ENCODE data around the gene CLCC1. TPM values are rescaled to one million over a fixed set of nuclear protein-coding genes. Genes with fewer than 3 reads are reported as not detected.
"Not testable (repeated sequence)": the region's sequence is repeated elsewhere in the genome, so short reads cannot be mapped to it uniquely, and the experiment has no call there.

Gene CLCC1, protein sequence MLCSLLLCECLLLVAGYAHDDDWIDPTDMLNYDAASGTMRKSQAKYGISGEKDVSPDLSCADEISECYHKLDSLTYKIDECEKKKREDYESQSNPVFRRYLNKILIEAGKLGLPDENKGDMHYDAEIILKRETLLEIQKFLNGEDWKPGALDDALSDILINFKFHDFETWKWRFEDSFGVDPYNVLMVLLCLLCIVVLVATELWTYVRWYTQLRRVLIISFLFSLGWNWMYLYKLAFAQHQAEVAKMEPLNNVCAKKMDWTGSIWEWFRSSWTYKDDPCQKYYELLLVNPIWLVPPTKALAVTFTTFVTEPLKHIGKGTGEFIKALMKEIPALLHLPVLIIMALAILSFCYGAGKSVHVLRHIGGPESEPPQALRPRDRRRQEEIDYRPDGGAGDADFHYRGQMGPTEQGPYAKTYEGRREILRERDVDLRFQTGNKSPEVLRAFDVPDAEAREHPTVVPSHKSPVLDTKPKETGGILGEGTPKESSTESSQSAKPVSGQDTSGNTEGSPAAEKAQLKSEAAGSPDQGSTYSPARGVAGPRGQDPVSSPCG
- 13.3 TPM for polyA plus RNA-seq (2013, experiment 1 of 2)
- polyA plus RNA-seq (2013, experiment 2 of 2), result 12.5 TPM

DNA sequence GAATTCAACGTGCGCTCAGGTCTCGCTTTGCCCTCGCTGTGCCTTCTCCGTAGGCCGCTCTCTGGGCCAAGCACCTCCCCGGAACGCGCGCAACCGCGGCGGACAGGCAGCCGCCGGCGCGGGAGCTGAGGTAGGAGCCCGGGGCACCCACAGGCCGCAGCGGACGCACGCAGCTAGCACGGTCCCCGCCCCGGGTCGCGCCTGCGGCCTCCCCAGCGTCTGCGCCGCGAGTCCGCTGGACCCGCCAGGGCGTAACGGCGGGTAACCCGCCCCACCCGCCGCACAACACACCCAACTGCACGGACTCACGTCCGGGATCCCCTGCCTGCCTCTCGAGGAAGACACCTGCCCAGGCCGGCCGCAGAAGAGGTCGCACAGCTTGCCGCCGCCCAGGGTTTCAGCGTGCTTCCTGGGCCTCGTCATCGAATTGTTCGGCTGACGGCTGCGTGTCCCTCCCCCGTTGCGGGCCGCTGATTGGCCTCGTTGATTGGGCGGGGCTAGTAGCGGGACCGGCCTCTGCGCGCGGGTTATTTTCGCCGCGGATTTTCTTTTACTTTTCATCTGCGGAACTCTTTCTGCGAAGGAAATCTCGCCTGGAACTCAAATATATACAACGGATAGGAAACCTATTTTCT lies at the start of gene CLCC1:
Gene CLCC1, minus strand, starts transcription at position 433 of the 635 bp plus-strand sequence. CDS start 13,047 bp downstream, outside the sequence.
- H3K27ac ChIP-seq (ENCODE audit: low read depth, low read length), result peak within 1 kb of the TSS; percentile 23
- H3K18ac ChIP-seq (ENCODE audit: low read length), result no peak within 1 kb of the TSS

DNA sequence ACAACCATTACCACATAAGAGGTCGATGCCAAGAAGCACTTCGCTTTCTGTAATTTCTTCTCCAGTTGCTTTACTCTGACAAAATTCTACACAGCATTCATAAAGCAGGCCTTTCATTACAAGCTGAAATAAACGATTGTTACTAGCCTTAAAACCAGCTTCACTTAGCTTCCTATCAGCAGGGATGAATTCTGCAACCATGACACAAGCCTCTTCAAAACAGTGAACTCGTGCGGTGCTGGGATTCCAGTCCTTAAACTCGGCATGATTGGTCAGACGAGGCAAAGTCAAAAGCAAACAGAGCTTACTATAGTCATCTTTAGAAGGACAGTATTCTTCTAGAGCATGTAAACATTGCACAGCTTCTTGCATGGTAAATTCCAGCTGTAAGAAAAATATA lies 48.1 kb upstream of the CLCC1 start:
- Histone ChIP-seq H3K27ac (ENCODE audit: low read depth, low read length) (no peak overlapping the region), H3K4me3 (ENCODE audit: low read length) (no peak overlapping the region)

More for the DNA sequence above, at the start of gene CLCC1:
- DNase-seq, result peak; percentile 94
- Histone ChIP-seq H4K8ac (ENCODE audit: low read depth, low read length) (no peak within 1 kb of the TSS), H2BK15ac (replicated peaks; ENCODE audit: low read depth) (no peak within 1 kb of the TSS), H3K4me2 (ENCODE audit: low read length) (peak within 1 kb of the TSS; percentile 66), H3K4ac (ENCODE audit: low read depth, low read length) (peak within 1 kb of the TSS; percentile 75), H3K9ac (ENCODE audit: low read length) (peak within 1 kb of the TSS; percentile 92), H3K79me1 (ENCODE audit: low read length) (peaks cover 2% of the 10 kb centered on the region), H3K27me3 (ENCODE audit: insufficient read depth, low read length, poor library complexity) (no peaks in the 10 kb centered on the region), H3K4me1 (ENCODE audit: control insufficient read depth, low read depth, low read length) (peaks cover 4% of the 10 kb centered on the region), H3K79me2 (ENCODE audit: control insufficient read depth, insufficient read depth, low read length) (no peaks in the 10 kb centered on the region), H2BK5ac (ENCODE audit: low read length) (no peak within 1 kb of the TSS), H2AK5ac (ENCODE audit: low read length) (no peak within 1 kb of the TSS), H2BK120ac (ENCODE audit: low read depth, low read length) (no peak within 1 kb of the TSS), H3K4me3 (ENCODE audit: low read length) (peak within 1 kb of the TSS; percentile 86), H3K23ac (ENCODE audit: low read length) (peak within 1 kb of the TSS; percentile 48), H3K36me3 (ENCODE audit: control insufficient read depth, insufficient read depth, low read length) (no peaks in the 10 kb centered on the region), H4K5ac (ENCODE audit: low read length) (no peak within 1 kb of the TSS), H3K56ac (ENCODE audit: low read length) (peak within 1 kb of the TSS; percentile 95)
- WGBS (ENCODE audit: extremely low coverage, insufficient coverage, low lambda C conversion rate), result no CpG with 5 or more reads among the region's 72 CpGs

DNA sequence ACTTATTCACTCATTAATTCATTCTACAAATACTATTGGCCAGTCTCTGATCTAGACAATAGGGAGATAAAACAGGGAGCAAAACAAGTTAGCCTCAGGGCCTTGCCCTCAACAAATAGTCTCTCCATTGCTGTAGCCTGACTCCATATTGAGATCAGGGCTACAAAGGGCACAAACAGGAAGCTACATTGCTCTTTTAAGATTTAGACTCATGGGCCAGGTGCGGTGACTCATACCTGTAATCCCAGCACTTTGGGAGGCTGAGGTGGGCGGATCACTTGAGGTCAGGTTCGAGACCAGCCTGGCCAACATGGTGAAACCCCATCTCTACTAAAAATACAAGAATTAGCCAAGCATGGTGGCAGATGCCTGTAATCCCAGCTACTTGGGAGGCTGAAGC lies 33.3 kb upstream of the CLCC1 start:
- not testable (repeated sequence) for H3K79me2 ChIP-seq (ENCODE audit: control insufficient read depth, insufficient read depth, low read length); H3K9ac ChIP-seq (ENCODE audit: low read length); H3K36me3 ChIP-seq (ENCODE audit: control insufficient read depth, insufficient read depth, low read length); H3K79me1 ChIP-seq (ENCODE audit: low read length); H3K23ac ChIP-seq (ENCODE audit: low read length); H4K5ac ChIP-seq (ENCODE audit: low read length); H3K4me1 ChIP-seq (ENCODE audit: control insufficient read depth, low read depth, low read length); H3K18ac ChIP-seq (ENCODE audit: low read length); H2AK5ac ChIP-seq (ENCODE audit: low read length); H3K4me3 ChIP-seq (ENCODE audit: low read length); H3K27me3 ChIP-seq (ENCODE audit: insufficient read depth, low read length, poor library complexity); H4K8ac ChIP-seq (ENCODE audit: low read depth, low read length); H2BK15ac ChIP-seq (replicated peaks; ENCODE audit: low read depth); H3K4ac ChIP-seq (ENCODE audit: low read depth, low read length); H3K27ac ChIP-seq (ENCODE audit: low read depth, low read length); H2BK120ac ChIP-seq (ENCODE audit: low read depth, low read length); H2BK5ac ChIP-seq (ENCODE audit: low read length); H3K4me2 ChIP-seq (ENCODE audit: low read length); H3K56ac ChIP-seq (ENCODE audit: low read length)
- peak; percentile 1 for DNase-seq
- no CpG with 5 or more reads among the region's 3 CpGs for WGBS (ENCODE audit: extremely low coverage, insufficient coverage, low lambda C conversion rate)

More for the DNA sequence above, 48.1 kb upstream of the CLCC1 start:
- H3K79me1 ChIP-seq (ENCODE audit: low read length), result no peaks in the 10 kb centered on the region
- H3K23ac ChIP-seq (ENCODE audit: low read length), result no peak overlapping the region
- no peaks in the 10 kb centered on the region for H3K79me2 ChIP-seq (ENCODE audit: control insufficient read depth, insufficient read depth, low read length)
- no peak overlapping the region for H2AK5ac ChIP-seq (ENCODE audit: low read length)
- H3K4me2 ChIP-seq (ENCODE audit: low read length), result no peak overlapping the region
- no peaks in the 10 kb centered on the region for H3K4me1 ChIP-seq (ENCODE audit: control insufficient read depth, low read depth, low read length)
- no peak overlapping the region for H4K5ac ChIP-seq (ENCODE audit: low read length)
- no peak overlapping the region for H2BK15ac ChIP-seq (replicated peaks; ENCODE audit: low read depth)
- H3K36me3 ChIP-seq (ENCODE audit: control insufficient read depth, insufficient read depth, low read length), result peaks cover 3% of the 10 kb centered on the region
- H2BK5ac ChIP-seq (ENCODE audit: low read length), result no peak overlapping the region
- H4K8ac ChIP-seq (ENCODE audit: low read depth, low read length), result no peak overlapping the region
- H3K27me3 ChIP-seq (ENCODE audit: insufficient read depth, low read length, poor library complexity), result no peaks in the 10 kb centered on the region
- no peak overlapping the region for H3K9ac ChIP-seq (ENCODE audit: low read length)
- no peak overlapping the region for H3K56ac ChIP-seq (ENCODE audit: low read length)
- WGBS (ENCODE audit: extremely low coverage, insufficient coverage, low lambda C conversion rate), result no CpG with 5 or more reads among the region's 7 CpGs
- H2BK120ac ChIP-seq (ENCODE audit: low read depth, low read length), result no peak overlapping the region
- H3K18ac ChIP-seq (ENCODE audit: low read length), result no peak overlapping the region
- H3K4ac ChIP-seq (ENCODE audit: low read depth, low read length), result no peak overlapping the region
- no peak for DNase-seq

DNA sequence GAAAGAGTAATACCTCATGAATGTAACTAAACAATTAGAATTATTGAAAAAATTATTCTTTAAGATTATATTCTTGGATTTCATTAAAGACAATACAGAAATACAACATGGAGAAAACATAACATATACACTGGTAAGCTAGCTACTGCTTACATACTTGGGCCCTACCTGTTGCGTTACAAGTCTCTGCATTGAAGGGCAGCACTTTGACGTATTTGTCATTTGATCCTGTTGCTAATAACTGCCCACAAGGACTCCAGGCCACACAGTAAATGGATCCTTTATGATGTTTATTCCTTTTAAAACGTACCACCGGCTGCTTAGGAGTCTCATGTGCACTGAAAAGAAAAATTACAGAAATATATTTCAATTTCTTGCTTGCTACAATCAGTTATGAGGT lies 19.8 kb upstream of the CLCC1 start:
- no peaks in the 10 kb centered on the region for H3K27me3 ChIP-seq (ENCODE audit: insufficient read depth, low read length, poor library complexity)
- H2BK120ac ChIP-seq (ENCODE audit: low read depth, low read length), result no peak overlapping the region
- H3K36me3 ChIP-seq (ENCODE audit: control insufficient read depth, insufficient read depth, low read length), result no peaks in the 10 kb centered on the region
- H3K56ac ChIP-seq (ENCODE audit: low read length), result no peak overlapping the region
- H3K4me3 ChIP-seq (ENCODE audit: low read length), result no peak overlapping the region
- H3K27ac ChIP-seq (ENCODE audit: low read depth, low read length), result no peak overlapping the region
- H3K4me1 ChIP-seq (ENCODE audit: control insufficient read depth, low read depth, low read length), result no peaks in the 10 kb centered on the region
- H3K23ac ChIP-seq (ENCODE audit: low read length), result no peak overlapping the region
- WGBS (ENCODE audit: extremely low coverage, insufficient coverage, low lambda C conversion rate), result no CpG with 5 or more reads among the region's 4 CpGs
- no peak overlapping the region for H4K5ac ChIP-seq (ENCODE audit: low read length)
- no peak overlapping the region for H2BK5ac ChIP-seq (ENCODE audit: low read length)
- no peaks in the 10 kb centered on the region for H3K79me1 ChIP-seq (ENCODE audit: low read length)
- no peak overlapping the region for H3K18ac ChIP-seq (ENCODE audit: low read length)
- H2AK5ac ChIP-seq (ENCODE audit: low read length), result no peak overlapping the region
- H4K8ac ChIP-seq (ENCODE audit: low read depth, low read length), result no peak overlapping the region
- no peak overlapping the region for H3K4ac ChIP-seq (ENCODE audit: low read depth, low read length)
- no peak for DNase-seq
- H3K4me2 ChIP-seq (ENCODE audit: low read length), result no peak overlapping the region
- no peaks in the 10 kb centered on the region for H3K79me2 ChIP-seq (ENCODE audit: control insufficient read depth, insufficient read depth, low read length)
- no peak overlapping the region for H3K9ac ChIP-seq (ENCODE audit: low read length)
- H2BK15ac ChIP-seq (replicated peaks; ENCODE audit: low read depth), result no peak overlapping the region

DNA sequence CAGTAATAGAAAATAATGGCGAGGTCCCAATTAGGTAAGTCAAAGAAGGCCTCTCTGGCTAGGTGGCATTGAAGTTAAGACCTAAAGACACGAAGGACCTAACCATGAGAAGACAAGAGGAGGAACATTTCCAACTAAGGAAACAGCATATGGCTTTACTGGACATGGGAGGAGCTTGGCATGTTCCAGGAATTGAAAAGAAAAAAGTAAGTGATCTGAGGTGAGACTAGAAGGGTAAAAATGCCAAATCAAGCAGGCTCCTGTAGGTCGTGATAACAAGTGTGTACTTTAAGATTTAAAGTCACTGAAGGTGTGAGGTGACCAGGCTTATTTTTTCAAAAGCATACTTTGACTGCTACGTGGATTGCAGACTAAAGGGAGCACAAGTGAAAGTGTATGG lies 13.4 kb upstream of the CLCC1 start:
- Histone ChIP-seq H2BK5ac (ENCODE audit: low read length) (no peak overlapping the region), H3K27ac (ENCODE audit: low read depth, low read length) (no peak overlapping the region), H3K79me2 (ENCODE audit: control insufficient read depth, insufficient read depth, low read length) (no peaks in the 10 kb centered on the region), H4K8ac (ENCODE audit: low read depth, low read length) (no peak overlapping the region), H3K56ac (ENCODE audit: low read length) (no peak overlapping the region), H3K4me1 (ENCODE audit: control insufficient read depth, low read depth, low read length) (no peaks in the 10 kb centered on the region), H4K5ac (ENCODE audit: low read length) (no peak overlapping the region), H3K18ac (ENCODE audit: low read length) (no peak overlapping the region), H3K4me2 (ENCODE audit: low read length) (no peak overlapping the region), H3K27me3 (ENCODE audit: insufficient read depth, low read length, poor library complexity) (no peaks in the 10 kb centered on the region), H3K23ac (ENCODE audit: low read length) (no peak overlapping the region), H3K4me3 (ENCODE audit: low read length) (no peak overlapping the region), H3K4ac (ENCODE audit: low read depth, low read length) (no peak overlapping the region), H3K79me1 (ENCODE audit: low read length) (no peaks in the 10 kb centered on the region), H2AK5ac (ENCODE audit: low read length) (no peak overlapping the region), H2BK120ac (ENCODE audit: low read depth, low read length) (no peak overlapping the region), H3K36me3 (ENCODE audit: control insufficient read depth, insufficient read depth, low read length) (no peaks in the 10 kb centered on the region), H2BK15ac (replicated peaks; ENCODE audit: low read depth) (no peak overlapping the region), H3K9ac (ENCODE audit: low read length) (no peak overlapping the region)
- no CpG with 5 or more reads among the region's 4 CpGs for WGBS (ENCODE audit: extremely low coverage, insufficient coverage, low lambda C conversion rate)
- DNase-seq, result no peak
